Stimulated activated CD8-positive, alpha-beta memory T cell treated with anti-CD3 and anti-CD28 coated beads, Interleukin-2, amount 100 ng/mL, for 1 hour (primary cell): ENCODE results near the gene TUBA1C.
"Not testable (repeated sequence)": the region's sequence is repeated elsewhere in the genome, so short reads cannot be mapped to it uniquely, and the experiment has no call there.

Source experiments
- DNase-seq, 2 donors: peaks; one replicate each; pipeline ENCODE4 v3.0.0-alpha.2; 2020; ENCODE audit warnings: low read depth in 2 of 2

The TUBA1C gene

DNA sequence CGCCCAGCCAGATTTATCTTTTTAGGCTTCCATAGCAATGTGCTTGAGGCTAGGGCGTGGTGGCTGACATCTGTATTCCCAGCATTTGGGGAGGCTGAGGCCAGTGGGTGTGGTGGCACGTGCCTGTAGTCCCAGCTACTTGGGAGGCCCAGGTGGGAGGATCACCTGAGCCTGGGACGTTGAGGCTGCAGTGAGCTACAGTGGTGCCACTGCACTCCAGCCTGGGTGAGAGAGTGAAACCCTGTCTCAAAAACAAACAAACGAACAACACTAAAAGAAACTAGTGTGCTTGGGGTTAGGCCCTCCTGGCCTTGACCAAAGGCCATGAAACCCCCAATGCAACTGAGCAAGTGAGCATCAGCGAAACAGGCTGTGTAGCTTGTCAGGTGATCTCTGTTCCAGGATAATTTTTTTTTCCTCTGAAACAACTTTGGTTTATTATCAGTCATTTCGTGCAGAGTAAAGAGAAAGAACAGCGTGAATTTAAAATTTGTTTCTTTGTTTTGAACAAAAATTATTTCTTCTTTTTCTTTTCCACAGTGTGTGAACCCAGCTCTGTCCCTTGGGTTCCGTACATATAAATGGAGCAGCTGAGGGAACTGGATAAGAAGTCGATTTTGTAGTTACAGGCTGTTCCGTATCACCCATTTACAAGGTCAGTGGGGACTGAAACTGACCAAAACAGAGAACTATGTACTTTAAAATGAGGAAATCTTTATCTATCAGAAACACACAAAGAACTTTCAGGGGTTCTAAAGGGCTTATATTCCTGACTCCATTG, 8.8 kb upstream of the TUBA1C start:
- no peak for DNase-seq

DNA sequence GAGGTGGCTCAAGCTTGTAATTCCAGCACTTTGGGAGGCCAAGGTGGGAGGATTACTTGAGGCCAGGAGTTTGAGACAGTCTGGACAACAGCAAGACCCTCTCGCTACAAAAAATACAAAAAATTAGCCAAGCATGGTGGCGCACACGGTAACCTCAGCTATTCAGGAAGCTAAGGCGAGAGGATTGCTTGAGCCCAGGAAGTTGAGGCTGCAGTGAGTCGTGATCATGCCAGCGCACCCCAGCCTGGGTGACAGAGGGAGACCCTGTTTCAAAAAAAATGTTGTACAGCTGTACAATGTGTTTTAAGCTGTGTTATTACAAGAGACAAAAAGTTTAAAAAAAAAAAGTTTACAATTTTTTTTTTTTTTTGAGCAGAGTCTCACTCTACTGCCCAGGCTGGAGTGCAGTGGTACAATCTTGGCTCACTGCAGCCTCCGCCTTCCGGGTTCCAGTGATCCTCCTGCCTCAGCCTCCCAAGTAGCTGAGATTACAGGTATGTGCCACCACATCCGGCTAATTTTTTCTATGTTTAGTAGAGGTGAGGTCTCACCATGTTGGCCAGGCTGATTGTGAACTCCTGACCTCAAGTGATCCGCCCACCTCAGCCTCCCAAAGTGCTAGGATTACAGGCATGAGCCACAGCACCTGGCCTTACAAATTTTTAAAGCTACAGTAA, 7.2 kb upstream of the TUBA1C start:
- not testable (repeated sequence) for DNase-seq

DNA sequence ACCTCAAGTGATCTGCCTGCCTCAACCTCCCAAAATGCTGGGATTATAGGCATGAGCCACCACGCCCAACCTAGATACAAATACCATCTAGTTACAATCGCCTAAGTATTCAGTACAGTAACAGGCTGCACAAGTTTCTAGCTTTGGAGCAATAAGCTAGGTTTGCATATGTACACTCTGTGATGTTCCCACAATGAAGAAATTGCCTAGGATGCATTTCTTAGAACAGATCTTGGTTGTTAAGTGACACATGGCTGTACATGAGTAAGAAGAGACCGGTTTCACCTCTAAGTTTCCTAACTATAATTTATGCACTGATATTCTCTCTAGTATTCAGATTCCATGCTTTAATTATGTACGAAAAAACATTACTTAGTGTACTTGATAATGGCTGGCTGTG, 5.4 kb upstream of the TUBA1C start:
- DNase-seq = no peak

DNA sequence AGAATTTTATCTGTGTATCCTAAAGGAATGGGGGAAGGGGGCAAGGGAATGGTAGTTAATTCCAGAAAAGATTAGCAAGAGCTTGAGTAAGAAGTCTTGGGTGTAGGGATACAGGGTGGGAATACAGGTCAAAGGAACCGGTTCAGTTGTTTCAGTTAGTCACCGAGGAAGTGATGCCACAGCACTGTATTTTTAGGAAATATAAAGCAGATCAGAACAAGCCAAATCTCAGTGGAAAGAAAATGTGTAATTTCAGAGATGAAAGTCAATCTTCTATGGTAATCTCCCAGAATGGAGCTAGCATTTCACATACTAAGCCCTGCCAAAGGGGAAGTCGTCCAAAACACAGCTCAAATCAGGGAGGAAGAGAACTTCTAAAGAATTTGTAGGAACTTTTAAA, 4.7 kb upstream of the TUBA1C start:
- DNase-seq = no peak

DNA sequence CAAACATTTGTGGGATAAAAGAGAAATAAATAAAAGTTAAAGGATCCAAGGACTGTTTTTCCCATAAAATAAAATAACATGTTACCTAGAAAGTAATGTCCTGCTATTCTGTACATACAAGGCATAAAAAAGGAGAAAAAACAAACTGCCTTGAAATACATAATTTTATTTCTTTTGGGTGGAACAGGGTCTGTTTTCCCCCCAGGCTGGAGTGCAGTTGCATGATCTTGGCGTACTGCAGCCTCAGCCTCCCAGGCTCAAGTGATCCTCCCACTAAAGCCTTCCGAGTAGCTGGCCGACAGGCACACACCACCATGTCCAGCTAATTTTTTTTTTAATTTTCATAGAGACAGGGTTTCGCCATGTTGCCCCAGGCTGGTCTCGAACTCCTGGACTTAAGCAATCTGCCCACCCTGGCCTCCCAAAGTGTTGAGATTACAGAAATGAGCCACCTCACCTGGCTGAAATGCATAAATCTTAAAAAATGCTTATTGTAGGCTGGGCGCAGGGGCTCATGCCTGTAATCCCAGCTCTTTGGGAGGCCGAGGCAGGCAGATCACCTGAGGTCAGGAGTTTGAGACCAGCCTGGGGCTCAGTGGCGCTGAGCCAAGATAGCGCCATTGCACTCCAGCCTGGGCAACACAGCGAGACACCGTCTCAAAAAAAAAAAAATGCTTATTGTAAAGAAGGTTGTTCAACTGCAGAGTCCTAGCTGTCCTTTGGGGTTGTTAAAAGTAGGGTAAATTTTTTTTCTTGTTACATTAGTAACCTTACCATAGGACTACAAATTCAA, 4.1 kb upstream of the TUBA1C start:
- no peak for DNase-seq

DNA sequence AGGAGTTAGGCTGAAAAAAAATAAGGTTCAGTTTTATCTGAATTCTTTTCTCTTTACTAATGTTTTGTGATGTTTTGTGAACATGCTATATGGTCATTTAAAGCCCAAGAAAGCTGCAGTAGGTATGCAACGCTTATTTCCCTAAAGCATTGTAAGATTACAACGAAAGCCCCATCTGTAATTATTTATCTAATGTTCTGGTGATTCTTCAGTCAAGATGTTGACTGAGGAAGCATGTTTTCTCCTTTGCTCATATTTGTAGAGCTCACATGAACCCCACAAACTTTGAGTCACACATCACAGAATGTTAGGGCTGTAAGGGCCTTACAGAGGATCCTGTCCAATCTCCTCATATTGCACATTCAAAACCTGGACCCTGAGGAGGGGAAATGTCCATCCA, 3.2 kb upstream of the TUBA1C start:
- no peak for DNase-seq

DNA sequence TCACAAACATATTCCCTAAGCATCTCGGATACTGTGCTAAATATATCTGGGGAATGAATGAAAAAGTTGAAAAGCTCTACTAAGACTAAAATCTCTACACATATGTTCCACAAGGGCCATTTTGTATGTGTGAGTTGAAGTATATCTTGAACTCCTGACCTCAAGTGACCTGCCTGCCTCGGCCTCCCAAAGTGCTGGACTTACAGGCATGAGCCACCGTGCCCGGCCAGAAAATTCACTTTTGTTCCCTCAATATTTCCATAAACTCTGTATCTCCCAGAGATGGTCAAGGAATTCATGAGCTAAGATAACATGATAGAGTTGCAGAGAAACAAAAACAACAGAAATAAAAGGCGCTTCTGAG, 1.5 kb upstream of the TUBA1C start:
- DNase-seq = no peak

DNA sequence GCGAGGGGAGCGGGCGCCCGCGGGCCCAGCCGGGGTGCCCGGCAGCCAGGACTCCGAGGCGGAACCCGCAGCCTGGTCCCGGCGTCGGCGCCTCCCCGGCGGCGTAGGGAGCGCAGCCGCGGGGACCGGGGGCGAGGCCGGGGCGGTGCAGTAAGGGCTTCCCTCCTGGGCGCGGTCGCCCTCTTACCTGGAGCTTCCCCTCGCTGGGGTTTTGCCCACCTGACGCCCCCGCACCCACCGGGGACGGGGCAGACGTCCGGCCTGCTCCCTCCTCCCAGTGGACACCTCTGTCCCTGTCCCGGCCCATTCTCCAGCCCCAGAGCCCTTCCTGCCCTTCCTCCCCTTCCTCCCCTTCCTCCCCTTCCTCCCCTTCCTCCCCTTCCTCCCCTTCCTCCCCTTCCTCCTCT, 413 bp upstream of the TUBA1C start:
- DNase-seq = peak in 1 of 2 donors; percentile 20

DNA sequence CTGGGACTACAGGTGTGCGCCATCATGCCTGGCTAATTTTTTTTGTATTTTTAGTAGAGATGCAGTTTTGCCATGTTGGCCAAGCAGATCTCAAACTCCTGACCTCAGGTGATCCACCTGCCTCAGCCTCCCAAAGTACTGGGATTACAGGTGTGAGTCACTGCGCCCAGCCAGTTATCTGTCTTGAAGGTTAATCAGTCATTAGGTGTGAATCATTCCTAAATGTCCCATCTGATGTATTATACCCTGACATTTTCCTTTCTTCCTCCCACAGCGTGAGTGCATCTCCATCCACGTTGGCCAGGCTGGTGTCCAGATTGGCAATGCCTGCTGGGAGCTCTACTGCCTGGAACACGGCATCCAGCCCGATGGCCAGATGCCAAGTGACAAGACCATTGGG, 4.3 kb downstream of the TUBA1C start:
- not testable (repeated sequence) for DNase-seq

DNA sequence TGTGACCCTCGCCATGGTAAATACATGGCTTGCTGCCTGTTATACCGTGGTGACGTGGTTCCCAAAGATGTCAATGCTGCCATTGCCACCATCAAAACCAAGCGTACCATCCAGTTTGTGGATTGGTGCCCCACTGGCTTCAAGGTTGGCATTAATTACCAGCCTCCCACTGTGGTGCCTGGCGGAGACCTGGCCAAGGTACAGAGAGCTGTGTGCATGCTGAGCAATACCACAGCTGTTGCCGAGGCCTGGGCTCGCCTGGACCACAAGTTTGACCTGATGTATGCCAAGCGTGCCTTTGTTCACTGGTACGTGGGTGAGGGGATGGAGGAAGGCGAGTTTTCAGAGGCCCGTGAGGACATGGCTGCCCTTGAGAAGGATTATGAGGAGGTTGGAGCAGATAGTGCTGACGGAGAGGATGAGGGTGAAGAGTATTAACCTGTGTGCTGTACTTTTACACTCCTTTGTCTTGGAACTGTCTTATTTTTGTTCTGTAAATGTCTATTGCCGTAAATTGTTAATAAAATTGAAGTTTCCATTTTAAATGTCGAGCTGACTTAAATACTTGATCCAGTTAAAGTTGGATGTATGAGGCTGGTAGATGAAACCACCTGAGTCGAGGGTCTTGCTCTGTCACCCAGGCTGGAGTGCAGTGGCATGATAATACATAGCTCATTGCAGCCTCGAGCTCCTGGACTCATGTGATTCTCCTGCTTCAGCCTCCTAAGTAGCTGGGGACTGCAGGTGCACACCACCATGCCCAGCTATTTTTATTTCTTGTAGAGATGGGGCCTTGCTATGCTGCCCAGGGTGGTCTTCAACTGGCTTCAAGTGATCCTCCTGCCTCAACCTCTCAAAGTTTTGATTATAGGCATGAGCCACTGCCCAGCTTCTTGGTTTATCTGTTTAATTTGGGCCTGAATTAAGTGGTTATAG, 8.2 kb downstream of the TUBA1C start:
- DNase-seq = no peak

DNA sequence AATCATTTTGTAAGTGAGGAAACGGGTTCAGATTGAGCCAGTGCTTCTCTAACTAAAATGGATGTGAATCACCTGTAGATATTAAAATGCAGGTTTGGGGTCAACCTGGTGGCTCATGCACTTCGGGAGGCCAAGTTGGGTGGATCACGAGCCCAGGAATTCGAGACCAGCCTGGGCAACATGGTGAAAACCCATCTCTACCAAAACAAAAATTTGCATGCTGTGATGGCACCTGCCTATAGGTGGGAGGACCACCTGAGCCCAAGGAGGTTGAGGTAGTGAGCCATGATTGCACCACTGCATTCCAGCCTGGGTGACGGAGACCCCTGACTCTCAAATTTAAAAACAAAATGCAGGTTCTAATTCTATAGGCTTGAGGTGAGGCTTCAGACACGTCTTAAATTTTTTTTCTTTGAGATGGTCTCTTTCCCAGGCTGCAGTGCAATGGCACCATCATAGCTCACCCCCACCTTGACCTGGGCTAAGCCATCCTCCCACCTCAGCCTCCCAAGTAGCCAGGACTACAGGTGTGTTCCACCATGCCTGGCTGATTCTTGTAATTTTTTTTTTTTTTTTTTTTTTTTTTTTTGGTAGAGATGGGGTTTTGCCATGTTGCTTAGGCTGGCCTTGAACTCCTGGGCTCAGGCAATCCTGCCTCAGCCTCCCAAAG, 9.0 kb downstream of the TUBA1C start:
- DNase-seq = no peak

DNA sequence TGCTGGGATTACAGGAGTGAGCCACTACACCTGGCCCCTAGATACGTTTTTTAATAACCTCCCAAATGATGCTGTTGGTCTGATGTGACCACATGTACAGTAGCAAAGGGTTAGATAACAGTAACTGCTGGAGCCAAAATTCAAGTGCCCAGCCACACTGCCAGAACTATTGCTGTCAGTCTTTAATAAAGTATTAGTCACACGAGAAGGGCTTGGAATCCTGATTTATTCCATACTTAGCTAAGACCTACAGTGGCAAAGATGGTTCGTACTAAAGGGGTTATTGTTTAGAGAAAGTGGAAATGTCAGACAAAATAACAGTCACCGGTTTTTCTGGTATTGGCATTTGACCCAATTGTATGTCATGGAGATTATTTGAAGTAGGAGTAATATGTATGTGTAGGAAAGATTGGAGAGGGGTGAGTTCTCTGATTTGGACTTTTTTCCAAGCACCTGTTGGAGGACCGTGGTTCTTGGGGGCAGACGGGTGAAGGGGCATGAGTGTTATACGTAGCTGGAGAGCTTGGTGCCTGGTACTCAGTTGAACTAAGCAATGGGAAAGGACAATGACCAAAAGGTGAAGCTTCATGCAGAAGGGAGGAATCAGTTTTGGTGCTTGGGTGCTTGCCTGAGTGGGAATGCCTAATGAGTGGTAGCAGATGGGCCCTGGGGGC, 9.7 kb downstream of the TUBA1C start:
- DNase-seq = no peak

DNA sequence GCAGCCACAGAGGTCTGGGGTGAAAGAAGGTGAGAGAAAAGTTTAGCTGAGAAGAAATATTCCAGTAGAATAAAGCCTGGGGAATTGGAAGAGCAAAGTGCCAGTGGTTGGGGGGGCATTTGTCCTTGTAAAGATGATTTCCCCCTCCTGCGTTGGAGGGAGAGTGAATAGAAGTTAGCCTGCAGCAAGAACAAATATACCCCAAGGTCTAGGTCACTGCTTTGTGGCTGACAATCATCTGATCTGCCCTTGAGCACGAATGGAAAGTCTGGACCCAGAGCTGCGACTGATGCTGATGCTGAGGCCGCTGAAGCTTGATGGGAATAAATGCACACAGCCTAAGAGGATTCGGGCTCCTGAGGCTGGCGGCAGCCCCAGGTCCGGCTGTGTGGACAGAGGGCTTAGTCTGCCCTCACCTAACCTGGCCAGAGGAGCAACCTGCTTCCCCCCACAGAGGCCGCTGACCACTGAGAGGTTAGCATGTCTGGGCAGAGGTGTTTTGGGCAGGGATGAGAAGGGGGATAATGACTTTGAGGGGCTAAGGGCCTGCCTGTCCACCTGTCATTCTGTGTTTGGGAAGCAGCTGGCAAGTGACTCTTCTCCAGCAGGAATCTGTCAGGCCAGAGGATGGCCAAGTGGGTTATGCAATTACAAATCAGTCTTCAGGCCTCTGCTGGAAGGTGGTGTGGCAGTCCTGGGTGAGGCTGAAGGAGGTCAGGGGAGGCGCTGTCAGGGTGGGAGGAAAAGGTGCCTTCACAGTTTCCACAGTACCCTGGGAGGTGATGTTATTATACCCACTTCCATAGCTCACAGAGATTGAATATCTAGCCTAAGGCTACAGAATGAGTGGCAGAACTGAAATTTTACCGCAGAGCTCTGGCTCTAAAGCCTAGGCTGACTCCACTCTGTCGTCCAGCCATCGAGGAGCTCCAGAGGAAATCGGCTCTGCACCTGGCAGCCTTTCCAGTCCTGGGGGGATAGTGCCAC, 11.7 kb downstream of the TUBA1C start:
- no peak for DNase-seq

DNA sequence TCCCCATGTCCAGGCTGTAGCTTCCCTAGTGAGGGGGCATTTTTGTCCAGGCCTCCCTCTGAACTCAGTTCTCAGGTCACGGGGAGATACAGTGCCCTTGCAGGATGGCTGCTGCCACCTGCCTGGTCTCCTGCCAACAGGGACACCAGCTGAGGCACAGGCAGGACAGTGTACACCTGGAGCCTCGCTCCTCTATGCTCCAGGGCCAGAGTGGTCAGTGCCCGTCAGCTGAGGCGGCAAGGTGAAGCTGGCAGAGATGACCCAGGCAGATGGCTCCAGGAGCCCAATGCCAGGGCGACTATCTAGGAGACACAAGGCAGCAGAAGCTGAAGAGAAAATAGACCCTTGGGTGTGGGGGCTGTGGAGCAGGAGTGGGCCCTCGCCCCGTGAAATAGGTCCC, 12.6 kb downstream of the TUBA1C start:
- DNase-seq = no peak

DNA sequence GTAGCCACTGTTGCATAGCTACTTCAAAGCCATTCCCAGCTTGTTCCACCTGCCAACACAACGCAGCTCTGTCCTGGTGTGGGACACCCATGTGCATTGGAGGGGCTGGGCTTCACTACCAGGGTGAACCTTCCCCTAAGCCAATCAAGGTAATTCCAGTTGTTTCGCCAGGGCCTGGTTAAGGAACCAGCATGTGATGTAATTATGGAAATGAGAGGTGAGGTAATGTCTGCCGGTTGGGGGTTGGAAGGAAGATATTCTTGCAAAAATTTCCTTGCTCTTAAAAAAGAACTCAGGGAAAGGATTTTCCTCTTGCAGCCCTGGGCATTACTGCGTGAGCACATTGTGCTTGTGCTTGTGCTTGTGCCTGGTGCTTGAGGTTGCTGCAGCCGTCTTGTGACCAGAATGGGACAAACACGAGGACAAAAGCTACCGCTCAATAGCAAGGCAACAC, 14.9 kb downstream of the TUBA1C start:
- no peak for DNase-seq

DNA sequence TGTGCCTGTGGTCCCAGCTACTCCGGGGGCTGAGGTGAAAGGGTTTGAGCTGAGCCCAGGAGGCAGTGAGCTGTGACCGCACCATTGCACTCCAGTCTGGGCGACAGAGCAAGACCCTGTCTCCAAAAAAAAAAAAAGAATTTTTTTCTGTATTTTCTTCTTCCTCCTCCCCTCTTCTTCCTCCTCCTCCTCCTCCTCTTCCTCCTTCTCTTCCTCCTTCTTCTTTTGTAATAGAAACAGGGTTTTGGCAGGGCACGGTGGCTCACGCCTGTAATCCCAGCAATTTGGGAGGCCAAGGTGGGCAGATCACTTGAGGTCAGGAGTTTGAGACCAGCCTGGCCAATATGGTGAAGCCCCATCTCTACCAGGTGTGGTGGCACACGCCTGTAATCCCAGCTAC, 15.7 kb downstream of the TUBA1C start:
- DNase-seq = not testable (repeated sequence)

DNA sequence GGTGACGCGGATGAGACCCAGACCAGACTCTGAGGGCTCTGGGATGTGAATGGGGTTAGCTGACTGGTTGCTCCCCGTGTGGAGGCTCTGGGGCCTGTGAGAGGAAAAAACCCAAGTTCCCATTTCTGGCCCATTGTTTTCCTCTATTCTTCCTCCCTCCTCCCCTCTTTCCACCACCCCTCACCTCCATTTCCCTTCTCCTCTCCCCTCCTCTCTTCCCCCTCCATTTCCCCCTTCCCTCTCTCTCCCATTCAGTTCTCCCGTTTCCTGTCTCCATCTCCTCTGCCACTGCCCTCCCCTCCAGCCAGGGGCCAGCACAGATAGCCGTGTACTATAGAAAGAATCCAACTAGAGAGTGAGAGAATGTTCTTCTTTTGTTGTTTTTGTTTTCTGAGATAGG, 17.4 kb downstream of the TUBA1C start:
- no peak for DNase-seq

DNA sequence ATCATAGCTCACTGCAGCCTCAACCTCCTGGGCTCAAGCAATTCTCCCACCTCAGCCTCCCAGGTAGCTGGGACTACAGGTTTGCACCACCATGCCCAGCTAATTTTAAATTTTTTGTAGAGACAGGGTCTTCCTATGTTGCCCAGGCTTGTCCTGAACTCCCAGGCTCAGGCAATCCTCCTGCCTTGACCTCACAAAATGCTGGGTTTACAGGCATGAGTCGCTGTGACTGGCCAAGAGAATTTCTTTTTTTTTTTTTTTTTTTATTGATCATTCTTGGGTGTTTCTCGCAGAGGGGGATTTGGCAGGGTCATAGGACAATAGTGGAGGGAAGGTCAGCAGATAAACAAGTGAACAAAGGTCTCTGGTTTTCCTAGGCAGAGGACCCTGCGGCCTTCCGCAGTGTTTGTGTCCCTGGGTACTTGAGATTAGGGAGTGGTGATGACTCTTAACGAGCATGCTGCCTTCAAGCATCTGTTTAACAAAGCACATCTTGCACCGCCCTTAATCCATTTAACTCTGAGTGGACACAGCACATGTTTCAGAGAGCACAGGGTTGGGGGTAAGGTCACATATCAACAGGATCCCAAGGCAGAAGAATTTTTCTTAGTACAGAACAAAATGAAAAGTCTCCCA, 18.0 kb downstream of the TUBA1C start:
- not testable (repeated sequence) for DNase-seq
